Stomach (tissue), 9 donors: ENCODE results near the gene TTC3. TPM values are rescaled to one million over a fixed set of nuclear protein-coding genes. Genes with fewer than 3 reads are reported as not detected.

Source experiments
- DNase-seq, 2 donors: peaks; one replicate each; pipeline versions ENCODE4 v3.0.0 to v3.0.0-alpha.2; 2013 to 2019
- H3K27ac ChIP-seq, 5 donors: fragments of 200-600 bp in 4 of 5; sonication (generic) in 4 of 5; one replicate each; pipeline ENCODE4 v1.5.1; 2013 to 2019; ENCODE audit warnings: mild to moderate bottlenecking in 1 of 5, moderate library complexity in 1 of 5
- H3K27me3 ChIP-seq, 3 donors: fragments of 200-600 bp; sonication (generic); one replicate each; pipeline ENCODE4 v1.5.1; 2017 to 2019; ENCODE audit warnings: mixed run types in 1 of 3
- H3K36me3 ChIP-seq, 4 donors: fragments of 200-600 bp; sonication (generic); 1 replicate in 3 of 4; 2 replicates in 1 of 4; pipeline ENCODE4 v1.5.1; 2016 to 2019
- H3K4me1 ChIP-seq, 4 donors: fragments of 200-600 bp; sonication (generic); one replicate each; pipeline ENCODE4 v1.5.1; 2016 to 2019
- H3K4me3 ChIP-seq, 4 donors: fragments of 200-600 bp; sonication (generic) in 3 of 4; one replicate each; pipeline ENCODE4 v1.5.1; 2016 to 2019; ENCODE audit warnings: mild to moderate bottlenecking in 1 of 4
- H3K9me3 ChIP-seq, 4 donors: fragments of 200-600 bp; sonication (generic); one replicate each; pipeline ENCODE4 v1.5.1; 2016 to 2019
- CTCF ChIP-seq, 7 experiments: fragments of 450-650 bp in 4 of 7; fragments of 200-600 bp in 3 of 7; sonication (generic) in 3 of 7; IDR thresholded peaks; one replicate each; pipeline ENCODE4 v1.5.1; 2016 to 2019; ENCODE audit warnings: antibody characterized with exemption in 7 of 7, control low read depth in 2 of 7, mild to moderate bottlenecking in 1 of 7
- EP300 ChIP-seq: sonication (generic); formaldehyde crosslinking; IDR thresholded peaks from one replicate; pipeline ENCODE4 v1.6.1; 2017; ENCODE audit warnings: antibody characterized with exemption
- POLR2A ChIP-seq, 4 donors: fragments of 450-650 bp; IDR thresholded peaks; one replicate each; pipeline ENCODE4 v1.6.1; 2016; ENCODE audit warnings: antibody characterized with exemption in 4 of 4, control low read depth in 2 of 4, mild to moderate bottlenecking in 1 of 4, moderate library complexity in 1 of 4
- POLR2AphosphoS5 ChIP-seq, 3 donors: sonication (generic); formaldehyde crosslinking; IDR thresholded peaks; one replicate each; pipeline ENCODE4 v1.6.1; 2016; ENCODE audit warnings: antibody characterized with exemption in 3 of 3
- WGBS, 5 donors: extraction: QIAGEN DNeasy Blood & Tissue Kit in 3 of 5; methylation state at CpG; one replicate each; pipeline versions ENCODE4 v1.1.5 to v1.1.7; 2013 to 2018; 5-methylcytosine and 5-hydroxymethylcytosine counted together
- intact Hi-C: fragments of 100-400 bp; cut with DNase I; formaldehyde crosslinking; loops from one replicate; pipeline ENCODE4 v1.15.1; 2023; ENCODE audit warnings: low total_unique reads
- polyA plus RNA-seq, 3 donors: library from polyadenylated mRNA; stranded (reverse); fragments of 200-250 nt; gene quantifications; one replicate each; pipeline ENCODE4 v1.2.3, GENCODE V29; 2013
- total RNA-seq, 5 donors: library from RNA; depleted of rRNA; stranded (reverse); fragments of >200 nt; gene quantifications; one replicate each; pipeline versions ENCODE4 v1.1.0 to v1.2.3, GENCODE V29; 2014 to 2016
- donor health status: healthy with polysubstance abuse.
- donor health status: Bipolar disorder and iron deficiency.
- donor health status: healthy.

The TTC3 gene
- total and polyA plus RNA-seq, 8 donors, result 17.5 to 538 (median 143) TPM

GRCh38 chr21:37071561-37072273 is 1.3 kb upstream of the TTC3 start:
- WGBS, 5 donors, result 12 to 34% (median 18%) methylated on average over 12 of the region's 12 CpGs
- H3K4me1 ChIP-seq, result peaks cover 9 to 43% (median 26%) of the 10 kb centered on the region in 4 donors
- TF ChIP-seq CTCF (IDR thresholded peaks at IDR 0.05), result no peak
- TF ChIP-seq EP300, result no peak
- peak; percentile 53 to 65 (median 58) for TF ChIP-seq POLR2AphosphoS5 (IDR thresholded peaks at IDR 0.05)
- intact Hi-C loops, result no loop called here
- no peaks in the 10 kb centered on the region for H3K9me3 ChIP-seq
- H3K36me3 ChIP-seq, result peaks cover 0 to 21% (median 19%) of the 10 kb centered on the region in 4 donors
- no peaks in the 10 kb centered on the region for H3K27me3 ChIP-seq
- peak overlapping the region; percentile 76 to 94 (median 87) for H3K4me3 ChIP-seq
- DNase-seq, result peak; percentile 37 to 85
- peak overlapping the region; percentile 96 to 99 (median 96) for H3K27ac ChIP-seq

- H3K27me3 ChIP-seq, result no peaks in the 10 kb centered on the region
- peak overlapping the region; percentile 96 to 99 (median 96) for H3K27ac ChIP-seq
- intact Hi-C loops, result no loop called here
- no peak for TF ChIP-seq CTCF (IDR thresholded peaks at IDR 0.05)
- TF ChIP-seq POLR2A (IDR thresholded peaks at IDR 0.05), result peak in 1 of 4 donors; percentile 10
- peak; percentile 6 to 86 (median 71) for TF ChIP-seq POLR2AphosphoS5 (IDR thresholded peaks at IDR 0.05)
- H3K4me1 ChIP-seq, result peaks cover 9 to 43% (median 28%) of the 10 kb centered on the region in 4 donors
- no peaks in the 10 kb centered on the region for H3K9me3 ChIP-seq
- H3K4me3 ChIP-seq, result peak overlapping the region; percentile 76 to 94 (median 87)
- H3K36me3 ChIP-seq, result peaks cover 0 to 15% (median 13%) of the 10 kb centered on the region in 4 donors
- DNase-seq, result peak; percentile 58 to 95
- 0 to 1% (median 1%) methylated on average over 25 to 54 of the region's 54 CpGs for WGBS, 5 donors
Measured at GRCh38 chr21:37072274-37072987, 623 bp upstream of the TTC3 start.

GRCh38 chr21:37073417-37074196 is 553 bp downstream of the TTC3 start:
- no peaks in the 10 kb centered on the region for H3K27me3 ChIP-seq
- H3K9me3 ChIP-seq, result no peaks in the 10 kb centered on the region
- peaks cover 9 to 43% (median 28%) of the 10 kb centered on the region in 4 donors for H3K4me1 ChIP-seq
- TF ChIP-seq CTCF (IDR thresholded peaks at IDR 0.05), result peak in 1 of 7 experiments; percentile 7
- no peak for TF ChIP-seq POLR2A (IDR thresholded peaks at IDR 0.05)
- no peak for TF ChIP-seq EP300
- TF ChIP-seq POLR2AphosphoS5 (IDR thresholded peaks at IDR 0.05), result peak in 2 of 3 donors; percentile 37 to 62
- H3K27ac ChIP-seq, result peak overlapping the region; percentile 96 to 99 (median 96)
- intact Hi-C loops, result no loop called here
- 0 to 1% (median 0%) methylated on average over 23 to 70 of the region's 70 CpGs for WGBS, 5 donors
- peak; percentile 53 to 87 for DNase-seq
- peak overlapping the region; percentile 76 to 94 (median 87) for H3K4me3 ChIP-seq
- H3K36me3 ChIP-seq, result peaks cover 0 to 12% (median 6%) of the 10 kb centered on the region in 4 donors

- H3K9me3 ChIP-seq, result no peaks in the 10 kb centered on the region
- no peak for DNase-seq
- intact Hi-C loops, result no loop called here
- H3K27me3 ChIP-seq, result no peaks in the 10 kb centered on the region
- no peak for TF ChIP-seq POLR2A (IDR thresholded peaks at IDR 0.05)
- TF ChIP-seq EP300, result no peak
- no peak for TF ChIP-seq CTCF (IDR thresholded peaks at IDR 0.05)
- TF ChIP-seq POLR2AphosphoS5 (IDR thresholded peaks at IDR 0.05), result no peak
- H3K4me3 ChIP-seq, result peak overlapping the region; percentile 76 to 94 (median 87)
- H3K36me3 ChIP-seq, result peaks cover 0 to 7% (median 2%) of the 10 kb centered on the region in 4 donors
- peak overlapping the region; percentile 96 to 99 (median 96) for H3K27ac ChIP-seq
- WGBS, 5 donors, result 1 to 4% (median 2%) methylated on average over 12 to 13 of the region's 13 CpGs
- H3K4me1 ChIP-seq, result peaks cover 9 to 43% (median 28%) of the 10 kb centered on the region in 4 donors
Measured at GRCh38 chr21:37074197-37074510, 1.1 kb downstream of the TTC3 start.
